Neutrophil (primary cell): Measurements from ENCODE around the gene GKAP1.
"Not testable (repeated sequence)": the region's sequence is repeated elsewhere in the genome, so short reads cannot be mapped to it uniquely, and the experiment has no call there.

ENCODE experiments used
- H3K27ac ChIP-seq: fragments of 200-600 bp; sonication (generic); 2 replicates; pipeline ENCODE4 v1.5.1; 2016; ENCODE audit warnings: mild to moderate bottlenecking, moderate library complexity
- H3K27me3 ChIP-seq: fragments of 200-600 bp; sonication (generic); 2 replicates; pipeline ENCODE4 v1.6.0; 2016; ENCODE audit warnings: mild to moderate bottlenecking
- H3K36me3 ChIP-seq: fragments of 200-600 bp; sonication (generic); 2 replicates; pipeline ENCODE4 v1.5.1; 2017
- H3K4me1 ChIP-seq, 2 experiments: fragments of 200-600 bp in 1 of 2; sonication (generic) in 1 of 2; 1 replicate in 1 of 2; 2 replicates in 1 of 2; pipeline versions ENCODE4 v1.5.1 to v1.6.1; 2013 to 2016; ENCODE audit warnings: low read depth in 1 of 2, low read length in 1 of 2, mild to moderate bottlenecking in 1 of 2, moderate library complexity in 1 of 2; ENCODE audit not compliant: control insufficient read depth in 1 of 2, insufficient read depth in 1 of 2
- H3K4me3 ChIP-seq, 2 experiments: fragments of 200-600 bp in 1 of 2; sonication (generic) in 1 of 2; 1 replicate in 1 of 2; 2 replicates in 1 of 2; pipeline ENCODE4 v1.5.1; 2013 to 2016; ENCODE audit warnings: low read depth in 1 of 2, low read length in 1 of 2, mild to moderate bottlenecking in 1 of 2, moderate library complexity in 1 of 2
- H3K9me3 ChIP-seq: fragments of 200-600 bp; sonication (generic); 2 replicates; pipeline ENCODE4 v1.5.1; 2016
- CTCF ChIP-seq: fragments of 200-600 bp; sonication (generic); IDR thresholded peaks from 2 replicates; pipeline ENCODE4 v1.5.1; 2016; ENCODE audit warnings: antibody characterized with exemption

GKAP1 gene

GRCh38 chr9:83817356-83818278, at the start of gene GKAP1:
Gene GKAP1 (minus strand): TSS chr9:83817769. CDS start chr9:83806517, 11,252 bp downstream.
- H3K36me3 ChIP-seq, H3K9me3 ChIP-seq, H3K27me3 ChIP-seq: not testable (repeated sequence)
- H3K4me1 ChIP-seq, result peaks cover 6 to 12% of the 10 kb centered on the region in 2 experiments
- peak within 1 kb of the TSS; percentile 63 to 70 for H3K4me3 ChIP-seq
- peak; percentile 37 for TF ChIP-seq CTCF
- H3K27ac ChIP-seq, result peak within 1 kb of the TSS; percentile 88

- H3K27me3 ChIP-seq, H3K4me3 ChIP-seq, H3K4me1 ChIP-seq, H3K9me3 ChIP-seq: not testable (repeated sequence)
- H3K27ac ChIP-seq, result peak overlapping the region; percentile 20
- peaks cover 16% of the 10 kb centered on the region for H3K36me3 ChIP-seq
Measured at GRCh38 chr9:83849895-83850294, 32.3 kb upstream of the GKAP1 start.

- not testable (repeated sequence) for H3K36me3 ChIP-seq, H3K27ac ChIP-seq, H3K9me3 ChIP-seq, H3K4me3 ChIP-seq, H3K4me1 ChIP-seq, H3K27me3 ChIP-seq
Measured at GRCh38 chr9:83837070-83837643, 19.6 kb upstream of the GKAP1 start.

- H3K27ac ChIP-seq, H3K27me3 ChIP-seq, H3K36me3 ChIP-seq, H3K4me3 ChIP-seq, H3K4me1 ChIP-seq, H3K9me3 ChIP-seq: not testable (repeated sequence)
Measured at GRCh38 chr9:83830426-83831071, 13.0 kb upstream of the GKAP1 start.

- H3K4me3 ChIP-seq, H3K27ac ChIP-seq, H3K27me3 ChIP-seq, H3K36me3 ChIP-seq, H3K9me3 ChIP-seq, H3K4me1 ChIP-seq: not testable (repeated sequence)
Measured at GRCh38 chr9:83824986-83825623, 7.5 kb upstream of the GKAP1 start.

GRCh38 chr9:83817011-83817355, 586 bp downstream of the GKAP1 start:
- H3K27me3 ChIP-seq, H3K36me3 ChIP-seq, H3K9me3 ChIP-seq: not testable (repeated sequence)
- Histone ChIP-seq H3K4me3 (peak overlapping the region; percentile 63 to 70), H3K4me1 (peaks cover 6 to 12% of the 10 kb centered on the region in 2 experiments), H3K27ac (peak overlapping the region; percentile 88)

- not testable (repeated sequence) for H3K27me3 ChIP-seq, H3K4me3 ChIP-seq, H3K27ac ChIP-seq, H3K36me3 ChIP-seq, H3K9me3 ChIP-seq
- H3K4me1 ChIP-seq, result peaks cover 6 to 12% of the 10 kb centered on the region in 2 experiments
Measured at GRCh38 chr9:83815120-83815519, 2.4 kb downstream of the GKAP1 start.

- H3K27ac ChIP-seq, H3K4me3 ChIP-seq, H3K27me3 ChIP-seq, H3K4me1 ChIP-seq, H3K9me3 ChIP-seq, H3K36me3 ChIP-seq: not testable (repeated sequence)
Measured at GRCh38 chr9:83809213-83809612, 8.4 kb downstream of the GKAP1 start.

GRCh38 chr9:83804454-83804853, 13.1 kb downstream of the GKAP1 start:
- H3K4me1 ChIP-seq, H3K4me3 ChIP-seq, H3K27me3 ChIP-seq, H3K36me3 ChIP-seq, H3K27ac ChIP-seq, H3K9me3 ChIP-seq: not testable (repeated sequence)

GRCh38 chr9:83803941-83804340, 13.6 kb downstream of the GKAP1 start:
- not testable (repeated sequence) for H3K36me3 ChIP-seq, H3K4me3 ChIP-seq, H3K9me3 ChIP-seq, H3K27me3 ChIP-seq, H3K27ac ChIP-seq, H3K4me1 ChIP-seq
